GM12878 (cell line): Measurements from ENCODE around the gene CCT8L2.

Experiments used
- CREB1 ChIP-seq: IDR thresholded peaks from 2 replicates; pipeline ENCODE4 v1.6.1; 2012; ENCODE audit warnings: low read depth, mild to moderate bottlenecking, inconsistent platforms
- E2F4 ChIP-seq: IDR thresholded peaks from 2 replicates; pipeline ENCODE4 v1.6.1; 2012; ENCODE audit warnings: low read depth, low read length, improper control_type of control experiment
- FOXK2 ChIP-seq: fragments of 450-650 bp; IDR thresholded peaks from 2 replicates; pipeline ENCODE4 v1.6.1; 2017; ENCODE audit warnings: mild to moderate bottlenecking, moderate library complexity
- NR2C1 ChIP-seq: fragments of 450-650 bp; IDR thresholded peaks from 2 replicates; pipeline ENCODE4 v1.6.1; 2017; ENCODE audit warnings: antibody characterized with exemption, mild to moderate bottlenecking, moderate library complexity
- NRF1 ChIP-seq: conservative IDR thresholded peaks from 2 replicates; pipeline ENCODE4 v1.6.1; 2011; ENCODE audit warnings: mild to moderate bottlenecking, low read depth, low read length, improper control_type of control experiment
- POLR2A ChIP-seq: IDR thresholded peaks from 2 replicates; pipeline ENCODE4 v1.6.1; 2011; ENCODE audit warnings: low read depth, mild to moderate bottlenecking, low read length

GRCh38 chr22:16608931-16609330 is 16.3 kb upstream of the CCT8L2 start:
- TF ChIP-seq POLR2A (no peak), E2F4 (no peak), NR2C1 (no peak), NRF1 (no peak), CREB1 (no peak), FOXK2 (no peak)
